Gastroesophageal sphincter (tissue), 4 donors: ENCODE data around the gene VAPB. TPM values are rescaled to one million over a fixed set of nuclear protein-coding genes. Genes with fewer than 3 reads are reported as not detected.

Source experiments
- ATAC-seq: fragments of 150-250 bp; one replicate; pipeline ENCODE4 v1.9.1; 2016; ENCODE audit warnings: mild to moderate bottlenecking, moderate library complexity
- H3K27ac ChIP-seq, 4 donors: fragments of 200-600 bp; sonication (generic) in 3 of 4; 1 replicate in 3 of 4; 2 replicates in 1 of 4; pipeline ENCODE4 v1.5.1; 2016 to 2019
- H3K27me3 ChIP-seq: fragments of 200-600 bp; sonication (generic); one replicate; pipeline ENCODE4 v1.5.1; 2019
- H3K36me3 ChIP-seq, 2 donors: fragments of 200-600 bp; sonication (generic); one replicate each; pipeline ENCODE4 v1.5.1; 2019; ENCODE audit warnings: control low read depth in 1 of 2
- H3K4me1 ChIP-seq, 3 donors: fragments of 200-600 bp; sonication (generic); 1 replicate in 2 of 3; 2 replicates in 1 of 3; pipeline ENCODE4 v1.5.1; 2016 to 2019; ENCODE audit warnings: control low read depth in 2 of 3
- H3K4me3 ChIP-seq, 2 donors: fragments of 200-600 bp; sonication (generic); one replicate each; pipeline ENCODE4 v1.5.1; 2019; ENCODE audit warnings: mild to moderate bottlenecking in 1 of 2, moderate library complexity in 1 of 2
- H3K9me3 ChIP-seq, 3 donors: fragments of 200-600 bp; sonication (generic); one replicate each; pipeline ENCODE4 v1.5.1; 2017 to 2019; ENCODE audit warnings: control low read depth in 2 of 3
- EP300 ChIP-seq: sonication (generic); formaldehyde crosslinking; IDR thresholded peaks from one replicate; pipeline ENCODE4 v1.6.1; 2017; ENCODE audit warnings: antibody characterized with exemption, mild to moderate bottlenecking
- POLR2A ChIP-seq, 2 donors: fragments of 450-650 bp; IDR thresholded peaks; one replicate each; pipeline ENCODE4 v1.6.1; 2017; ENCODE audit warnings: antibody characterized with exemption in 2 of 2, mild to moderate bottlenecking in 2 of 2, moderate library complexity in 1 of 2
- POLR2AphosphoS5 ChIP-seq: sonication (generic); formaldehyde crosslinking; IDR thresholded peaks from one replicate; pipeline ENCODE4 v1.6.1; 2017; ENCODE audit warnings: antibody characterized with exemption
- WGBS, 2 donors: methylation state at CpG; one replicate each; pipeline ENCODE4 v1.1.5; 2018; ENCODE audit warnings: low coverage in 1 of 2; 5-methylcytosine and 5-hydroxymethylcytosine counted together
- total RNA-seq, 4 donors: library from RNA; depleted of rRNA; stranded (reverse); fragments of >200 nt; gene quantifications; one replicate each; pipeline ENCODE4 v1.1.0, GENCODE V29; 2016
- TF ChIP-seq, protein P1 (sequence below), 4 experiments: fragments of 200-600 bp in 2 of 4; fragments of 450-650 bp in 2 of 4; sonication (generic) in 1 of 4; IDR thresholded peaks; one replicate each; pipeline ENCODE4 v1.5.1; 2017 to 2019; ENCODE audit warnings: antibody characterized with exemption in 4 of 4, mild to moderate bottlenecking in 2 of 4, moderate library complexity in 2 of 4

VAPB gene
- total RNA-seq, 4 donors from 2014 or later, result 30.4 to 43.1 (median 35.9) TPM

DNA sequence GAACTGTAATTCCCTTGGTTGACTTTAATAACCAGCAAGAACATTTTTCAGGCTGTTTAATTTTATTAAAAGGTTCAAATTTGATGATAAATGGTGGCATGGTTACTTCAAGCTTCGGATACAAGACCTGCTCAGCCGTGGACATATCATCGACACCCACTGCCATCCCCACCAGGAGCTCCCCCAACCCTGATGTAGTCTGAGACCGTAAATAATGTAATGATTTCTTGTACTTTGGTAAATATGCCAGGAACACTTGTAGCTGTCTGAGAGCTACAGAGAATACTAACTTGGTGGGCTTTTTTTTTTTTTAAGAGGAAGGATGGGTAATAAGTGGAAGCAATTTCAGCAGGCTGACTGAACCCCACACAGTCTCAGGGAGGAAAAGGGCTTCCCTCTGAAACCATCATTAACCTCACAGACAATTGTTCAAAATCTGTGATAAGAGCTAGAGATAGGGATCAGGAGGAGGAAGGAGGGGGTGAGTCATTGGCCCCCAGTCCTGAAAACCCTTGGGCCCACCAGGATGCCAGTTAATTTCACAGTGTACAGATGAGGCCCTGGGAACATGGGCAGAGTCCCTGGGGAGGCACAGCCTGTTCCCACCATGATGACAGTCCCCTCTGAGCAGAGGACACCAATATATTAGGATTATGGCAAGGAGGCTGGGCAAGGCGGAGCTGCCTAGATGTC, 70.2 kb downstream of the VAPB start:
- H3K36me3 ChIP-seq, result peaks cover 0 to 9% of the 10 kb centered on the region in 2 donors
- TF ChIP-seq, protein P1, sequence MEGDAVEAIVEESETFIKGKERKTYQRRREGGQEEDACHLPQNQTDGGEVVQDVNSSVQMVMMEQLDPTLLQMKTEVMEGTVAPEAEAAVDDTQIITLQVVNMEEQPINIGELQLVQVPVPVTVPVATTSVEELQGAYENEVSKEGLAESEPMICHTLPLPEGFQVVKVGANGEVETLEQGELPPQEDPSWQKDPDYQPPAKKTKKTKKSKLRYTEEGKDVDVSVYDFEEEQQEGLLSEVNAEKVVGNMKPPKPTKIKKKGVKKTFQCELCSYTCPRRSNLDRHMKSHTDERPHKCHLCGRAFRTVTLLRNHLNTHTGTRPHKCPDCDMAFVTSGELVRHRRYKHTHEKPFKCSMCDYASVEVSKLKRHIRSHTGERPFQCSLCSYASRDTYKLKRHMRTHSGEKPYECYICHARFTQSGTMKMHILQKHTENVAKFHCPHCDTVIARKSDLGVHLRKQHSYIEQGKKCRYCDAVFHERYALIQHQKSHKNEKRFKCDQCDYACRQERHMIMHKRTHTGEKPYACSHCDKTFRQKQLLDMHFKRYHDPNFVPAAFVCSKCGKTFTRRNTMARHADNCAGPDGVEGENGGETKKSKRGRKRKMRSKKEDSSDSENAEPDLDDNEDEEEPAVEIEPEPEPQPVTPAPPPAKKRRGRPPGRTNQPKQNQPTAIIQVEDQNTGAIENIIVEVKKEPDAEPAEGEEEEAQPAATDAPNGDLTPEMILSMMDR (IDR thresholded peaks at IDR 0.05), result no peak
- TF ChIP-seq POLR2AphosphoS5 (no peak), POLR2A (IDR thresholded peaks at IDR 0.05) (no peak), EP300 (no peak)
- 80 to 93% methylated on average over 4 of the region's 5 CpGs for WGBS, 2 donors
- no peaks in the 10 kb centered on the region for H3K4me1 ChIP-seq
- no peaks in the 10 kb centered on the region for H3K27me3 ChIP-seq
- H3K4me3 ChIP-seq, result no peak overlapping the region
- peaks cover 0 to 4% (median 0%) of the 10 kb centered on the region in 3 donors for H3K9me3 ChIP-seq
- no peak for ATAC-seq
- H3K27ac ChIP-seq, result no peak overlapping the region

DNA sequence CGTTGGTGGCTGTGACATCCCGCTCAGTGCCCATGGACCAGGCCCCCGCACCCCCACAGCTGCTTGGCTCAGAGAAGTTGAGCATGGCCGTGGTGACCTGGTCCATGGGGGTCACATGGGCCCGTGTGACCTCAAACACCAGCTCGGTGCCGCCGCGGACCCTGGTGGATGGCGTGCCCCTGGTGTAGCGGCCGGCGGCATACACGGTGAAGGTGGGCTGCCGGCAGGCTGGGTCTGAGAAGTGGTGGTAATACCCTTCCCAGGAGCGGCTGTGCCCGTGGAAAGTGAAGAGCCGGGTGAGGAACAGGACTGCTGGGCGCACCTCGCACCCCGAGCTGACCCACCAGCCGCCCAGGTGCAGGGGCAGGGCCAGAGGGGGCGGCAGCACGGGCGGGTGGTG, 72.1 kb downstream of the VAPB start:
- no peaks in the 10 kb centered on the region for H3K9me3 ChIP-seq
- ATAC-seq, result no peak
- WGBS, 2 donors, result 100% methylated on average over 4 of the region's 25 CpGs; no CpG with 5 or more reads in 1 of the 2 donors
- H3K4me3 ChIP-seq, result no peak overlapping the region
- TF ChIP-seq POLR2AphosphoS5 (no peak), EP300 (no peak), POLR2A (IDR thresholded peaks at IDR 0.05) (no peak)
- TF ChIP-seq, protein P1 (IDR thresholded peaks at IDR 0.05), result no peak
- H3K4me1 ChIP-seq, result no peaks in the 10 kb centered on the region
- peaks cover 0 to 9% of the 10 kb centered on the region in 2 donors for H3K36me3 ChIP-seq
- H3K27me3 ChIP-seq, result no peaks in the 10 kb centered on the region
- no peak overlapping the region for H3K27ac ChIP-seq

DNA sequence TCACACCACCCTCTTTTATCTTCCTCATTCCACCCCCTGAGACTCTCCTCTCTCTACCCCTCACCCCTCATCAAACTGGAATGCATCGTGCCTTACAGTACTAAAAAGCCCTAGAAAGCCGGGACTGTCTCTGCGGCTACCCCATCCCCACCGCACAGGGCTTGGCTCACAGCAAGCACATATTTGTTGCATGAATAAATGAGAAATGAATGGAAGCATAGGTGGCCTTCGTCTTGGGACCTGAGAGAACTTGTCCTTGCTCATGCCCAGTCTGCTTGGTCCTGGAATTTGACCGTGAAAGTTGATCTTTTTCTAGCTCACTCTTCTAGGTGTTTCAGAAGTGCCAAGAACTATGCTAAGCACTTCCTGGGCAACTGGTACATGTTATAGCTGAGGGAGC, 72.9 kb downstream of the VAPB start:
- WGBS, 2 donors, result 89 to 100% methylated on average over 1 to 5 of the region's 6 CpGs
- ATAC-seq, result no peak
- no peaks in the 10 kb centered on the region for H3K4me1 ChIP-seq
- H3K36me3 ChIP-seq, result peaks cover 0 to 9% of the 10 kb centered on the region in 2 donors
- no peak overlapping the region for H3K27ac ChIP-seq
- no peak overlapping the region for H3K4me3 ChIP-seq
- H3K27me3 ChIP-seq, result no peaks in the 10 kb centered on the region
- no peak for TF ChIP-seq EP300
- no peak for TF ChIP-seq POLR2A (IDR thresholded peaks at IDR 0.05)
- no peak for TF ChIP-seq POLR2AphosphoS5
- TF ChIP-seq, protein P1 (IDR thresholded peaks at IDR 0.05), result no peak
- H3K9me3 ChIP-seq, result no peaks in the 10 kb centered on the region

DNA sequence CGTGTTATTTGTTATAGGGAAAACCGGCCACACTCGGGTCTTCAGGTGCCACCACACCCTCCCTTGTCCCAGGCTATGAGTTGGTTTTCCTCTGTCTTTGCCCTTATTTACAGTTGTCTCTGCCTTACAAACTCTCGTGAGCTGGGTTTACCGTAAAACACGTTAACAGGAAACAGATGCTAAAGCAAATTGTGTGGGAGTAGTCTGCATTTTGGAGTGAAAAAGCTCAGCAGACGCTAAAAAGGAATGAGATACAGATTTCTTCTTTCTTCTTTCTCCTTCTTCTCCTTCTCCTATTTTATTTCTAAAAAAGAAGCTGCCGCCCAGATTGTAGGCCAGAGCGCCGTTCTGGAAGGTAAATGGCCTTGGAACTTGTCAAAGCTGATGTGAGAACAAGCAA, 74.2 kb downstream of the VAPB start:
- H3K4me3 ChIP-seq, result no peak overlapping the region
- no peaks in the 10 kb centered on the region for H3K4me1 ChIP-seq
- H3K36me3 ChIP-seq, result no peaks in the 10 kb centered on the region
- H3K9me3 ChIP-seq, result no peaks in the 10 kb centered on the region
- ATAC-seq, result no peak
- WGBS, 2 donors, result 72 to 79% methylated on average over 8 to 10 of the region's 10 CpGs
- TF ChIP-seq, protein P1 (IDR thresholded peaks at IDR 0.05), result no peak
- no peak for TF ChIP-seq EP300
- TF ChIP-seq POLR2A (IDR thresholded peaks at IDR 0.05), result no peak
- TF ChIP-seq POLR2AphosphoS5, result no peak
- no peak overlapping the region for H3K27ac ChIP-seq
- no peaks in the 10 kb centered on the region for H3K27me3 ChIP-seq

- ATAC-seq, result no peak
- Histone ChIP-seq H3K9me3 (no peaks in the 10 kb centered on the region), H3K27ac (no peak overlapping the region), H3K4me1 (no peaks in the 10 kb centered on the region), H3K36me3 (no peaks in the 10 kb centered on the region), H3K27me3 (no peaks in the 10 kb centered on the region), H3K4me3 (no peak overlapping the region)
- TF ChIP-seq POLR2AphosphoS5 (no peak), EP300 (no peak), POLR2A (IDR thresholded peaks at IDR 0.05) (no peak)
- TF ChIP-seq, protein P1 (IDR thresholded peaks at IDR 0.05), result no peak
- 72% methylated on average over 6 of the region's 8 CpGs; no CpG with 5 or more reads in 1 of the 2 donors for WGBS, 2 donors
Observed at GRCh38 chr20:58464838-58465237, 75.8 kb downstream of the VAPB start.
